DMS79 (cell line): Measurements from ENCODE around the gene SUN1.
"Not testable (repeated sequence)": the region's sequence is repeated elsewhere in the genome, so short reads cannot be mapped to it uniquely, and the experiment has no call there.

Source experiments
- DNase-seq: peaks from one replicate; lab custom pipeline; 2025; lab: John Stamatoyannopoulos, UW

The SUN1 gene

GRCh38 chr7:835021-835420, 2.7 kb downstream of the SUN1 start:
- no peak for DNase-seq

- no peak for DNase-seq
Observed at GRCh38 chr7:835485-836401, 3.5 kb downstream of the SUN1 start.

GRCh38 chr7:836429-836828, 4.2 kb downstream of the SUN1 start:
- DNase-seq: no peak

GRCh38 chr7:837001-837400, 4.7 kb downstream of the SUN1 start:
- no peak for DNase-seq

- no peak for DNase-seq
Observed at GRCh38 chr7:840001-840600, 7.8 kb downstream of the SUN1 start.

GRCh38 chr7:841943-842342, 9.7 kb downstream of the SUN1 start:
- no peak for DNase-seq

GRCh38 chr7:842431-843031, 10.3 kb downstream of the SUN1 start:
- DNase-seq: no peak

- no peak for DNase-seq
Observed at GRCh38 chr7:843230-843629, 11.0 kb downstream of the SUN1 start.

- DNase-seq: no peak
Observed at GRCh38 chr7:844043-844442, 11.8 kb downstream of the SUN1 start.

GRCh38 chr7:844514-844913, 12.2 kb downstream of the SUN1 start:
- no peak for DNase-seq

GRCh38 chr7:845091-845490, 12.8 kb downstream of the SUN1 start:
- DNase-seq: no peak

GRCh38 chr7:845731-846130, 13.5 kb downstream of the SUN1 start:
- DNase-seq: no peak

GRCh38 chr7:846958-847650, 14.8 kb downstream of the SUN1 start:
- DNase-seq: not testable (repeated sequence)

- DNase-seq: not testable (repeated sequence)
Observed at GRCh38 chr7:847728-848127, 15.5 kb downstream of the SUN1 start.

GRCh38 chr7:849145-849544, 16.9 kb downstream of the SUN1 start:
- no peak for DNase-seq

GRCh38 chr7:849781-850180, 17.5 kb downstream of the SUN1 start:
- DNase-seq: no peak

GRCh38 chr7:851204-851603, 18.9 kb downstream of the SUN1 start:
- DNase-seq: no peak

- DNase-seq: no peak
Observed at GRCh38 chr7:853366-854117, 21.3 kb downstream of the SUN1 start.

- DNase-seq: no peak
Observed at GRCh38 chr7:854118-854775, 22.0 kb downstream of the SUN1 start.

GRCh38 chr7:855686-856369, 23.6 kb downstream of the SUN1 start:
- no peak for DNase-seq
